HG03460 (cell line): Measurements from ENCODE around the gene LRRC4C.
"Not testable (repeated sequence)": the region's sequence is repeated elsewhere in the genome, so short reads cannot be mapped to it uniquely, and the experiment has no call there.

Experiments
- ATAC-seq: cut with Tn5 transposase; IDR thresholded peaks from one replicate; pipeline ENCODE4 v1.9.1; 2021; ENCODE audit not compliant: unreplicated experiment

LRRC4C gene

GRCh38 chr11:40542821-40543220, 916.6 kb downstream of the LRRC4C start:
- ATAC-seq = no peak

GRCh38 chr11:40537734-40538133, 921.7 kb downstream of the LRRC4C start:
- ATAC-seq = no peak

- not testable (repeated sequence) for ATAC-seq
These were observed 937.4 kb downstream of the LRRC4C start for GRCh38 chr11:40522080-40522479.

GRCh38 chr11:40517122-40517521, 942.3 kb downstream of the LRRC4C start:
- ATAC-seq = no peak

- ATAC-seq = no peak
These were observed 945.3 kb downstream of the LRRC4C start for GRCh38 chr11:40514124-40514523.

- ATAC-seq = no peak
These were observed 946.2 kb downstream of the LRRC4C start for GRCh38 chr11:40513281-40513680.

GRCh38 chr11:40508303-40508702, 951.1 kb downstream of the LRRC4C start:
- no peak for ATAC-seq

- no peak for ATAC-seq
These were observed 953.2 kb downstream of the LRRC4C start for GRCh38 chr11:40506226-40506625.

GRCh38 chr11:40491341-40491740, 968.1 kb downstream of the LRRC4C start:
- ATAC-seq = no peak

- no peak for ATAC-seq
These were observed 991.7 kb downstream of the LRRC4C start for GRCh38 chr11:40467771-40468170.

- no peak for ATAC-seq
These were observed 1014.1 kb downstream of the LRRC4C start for GRCh38 chr11:40445391-40445790.

GRCh38 chr11:40444151-40444550, 1015.3 kb downstream of the LRRC4C start:
- no peak for ATAC-seq

- no peak for ATAC-seq
These were observed 1024.1 kb downstream of the LRRC4C start for GRCh38 chr11:40435344-40435743.

- no peak for ATAC-seq
These were observed 1024.5 kb downstream of the LRRC4C start for GRCh38 chr11:40434926-40435325.

- no peak for ATAC-seq
These were observed 1027.1 kb downstream of the LRRC4C start for GRCh38 chr11:40432358-40432757.

- ATAC-seq = no peak
These were observed 1034.3 kb downstream of the LRRC4C start for GRCh38 chr11:40425168-40425567.

- no peak for ATAC-seq
These were observed 1038.1 kb downstream of the LRRC4C start for GRCh38 chr11:40421208-40421981.

GRCh38 chr11:40417627-40418026, 1041.8 kb downstream of the LRRC4C start:
- ATAC-seq = no peak

- ATAC-seq = no peak
These were observed 1052.1 kb downstream of the LRRC4C start for GRCh38 chr11:40407355-40407754.

GRCh38 chr11:40405614-40406013, 1053.8 kb downstream of the LRRC4C start:
- ATAC-seq = no peak

- ATAC-seq = no peak
These were observed 1056.1 kb downstream of the LRRC4C start for GRCh38 chr11:40403321-40403720.

GRCh38 chr11:40401132-40401853, 1058.2 kb downstream of the LRRC4C start:
- no peak for ATAC-seq
